SU-DHL-6 (cell line): ENCODE measurements around the gene CAMKK2.

Experiments
- H2AFZ ChIP-seq: fragments of 200-600 bp; sonication (generic); 2 replicates; pipeline ENCODE4 v1.6.1; 2014; ENCODE audit warnings: low read depth, mild to moderate bottlenecking, moderate library complexity, mixed read lengths, antibody characterized with exemption, low read length; ENCODE audit not compliant: severe bottlenecking
- H3F3A ChIP-seq: fragments of 200-600 bp; shearing (Covaris generic); 2 replicates; pipeline ENCODE4 v1.6.0; 2016; ENCODE audit warnings: antibody characterized with exemption, mild to moderate bottlenecking; ENCODE audit not compliant: insufficient read depth
- H3K27ac ChIP-seq: fragments of 200-600 bp; sonication (generic); 2 replicates; pipeline ENCODE4 v1.5.1; 2016; ENCODE audit warnings: low read depth, mild to moderate bottlenecking, low read length, moderate library complexity, mixed read lengths
- H3K27me3 ChIP-seq: fragments of 200-600 bp; sonication (generic), shearing (Covaris generic); 2 replicates; pipeline ENCODE4 v1.6.0; 2014; ENCODE audit warnings: mild to moderate bottlenecking, low read length
- H3K36me3 ChIP-seq: fragments of 200-600 bp; sonication (generic); 2 replicates; pipeline ENCODE4 v1.6.1; 2014; ENCODE audit warnings: mild to moderate bottlenecking, low read length, mixed read lengths
- H3K4me2 ChIP-seq: fragments of 300-600, 200-600 bp; shearing (Covaris generic), sonication (generic); 2 replicates; pipeline ENCODE4 v1.6.0; 2014; ENCODE audit warnings: low read length, low read depth, mild to moderate bottlenecking; ENCODE audit not compliant: poor library complexity, severe bottlenecking
- H3K4me3 ChIP-seq: fragments of 200-600 bp; sonication (generic); 2 replicates; pipeline ENCODE4 v1.5.1; 2014; ENCODE audit warnings: antibody characterized with exemption, low read length, mild to moderate bottlenecking, mixed read lengths; ENCODE audit not compliant: insufficient read depth, poor library complexity, severe bottlenecking
- H3K79me2 ChIP-seq: fragments of 200-600 bp; sonication (generic); 2 replicates; pipeline ENCODE4 v1.6.1; 2014; ENCODE audit warnings: mild to moderate bottlenecking, low read length, moderate library complexity; ENCODE audit not compliant: insufficient read depth
- H3K9ac ChIP-seq: fragments of 200-600 bp; sonication (generic); 2 replicates; pipeline ENCODE4 v1.7.0; 2014; ENCODE audit warnings: mild to moderate bottlenecking, low read length
- H3K9me2 ChIP-seq: fragments of 200-600 bp; sonication (generic); replicated peaks from 2 replicates; pipeline ENCODE4 v1.6.1; 2014; ENCODE audit warnings: low read length; ENCODE audit not compliant: insufficient read depth
- H3K9me3 ChIP-seq: fragments of 200-600 bp; sonication (generic); 2 replicates; pipeline ENCODE4 v1.6.1; 2014; ENCODE audit warnings: low read length, mixed read lengths; ENCODE audit not compliant: insufficient read depth
- H4K20me1 ChIP-seq: fragments of 200-600 bp; sonication (generic); 2 replicates; pipeline ENCODE4 v1.6.1; 2014; ENCODE audit warnings: low read depth, mild to moderate bottlenecking, antibody characterized with exemption, low read length, moderate library complexity, mixed read lengths
- EZH2phosphoT487 ChIP-seq: fragments of 200-600 bp; sonication (generic), shearing (Covaris generic); conservative IDR thresholded peaks from 2 replicates; pipeline ENCODE4 v1.6.1; 2018; ENCODE audit warnings: mild to moderate bottlenecking, antibody characterized with exemption, low read length, moderate library complexity, mixed read lengths
- TF ChIP-seq, protein P1 (sequence below): fragments of 200-600 bp; sonication (generic); IDR thresholded peaks from one replicate; pipeline ENCODE4 v1.5.1; 2017; ENCODE audit warnings: antibody characterized with exemption, mild to moderate bottlenecking, low read length, moderate library complexity; ENCODE audit not compliant: insufficient read depth, poor library complexity, severe bottlenecking

CAMKK2 gene

DNA sequence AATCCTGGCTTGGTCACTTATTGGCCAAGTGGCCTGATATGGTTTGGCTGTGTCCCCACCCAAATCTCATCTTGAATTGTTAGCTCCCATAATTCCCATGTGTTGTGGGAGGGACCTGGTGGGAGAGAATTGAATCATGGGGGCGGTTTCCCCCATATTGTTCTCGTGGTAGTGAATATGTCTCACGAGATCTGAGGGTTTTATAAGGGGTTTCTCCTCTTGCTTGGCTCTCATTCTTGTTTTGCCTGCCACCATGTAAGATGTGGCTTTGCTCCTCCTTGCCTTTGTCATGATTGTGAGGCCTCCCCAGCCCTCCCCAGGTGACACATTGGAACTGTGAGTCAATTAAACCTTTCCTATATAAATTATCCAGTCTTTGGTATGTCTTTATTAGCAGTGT lies 105.4 kb downstream of the CAMKK2 start:
- no peak overlapping the region for H3K9ac ChIP-seq
- H3K9me3 ChIP-seq: no peaks in the 10 kb centered on the region

DNA sequence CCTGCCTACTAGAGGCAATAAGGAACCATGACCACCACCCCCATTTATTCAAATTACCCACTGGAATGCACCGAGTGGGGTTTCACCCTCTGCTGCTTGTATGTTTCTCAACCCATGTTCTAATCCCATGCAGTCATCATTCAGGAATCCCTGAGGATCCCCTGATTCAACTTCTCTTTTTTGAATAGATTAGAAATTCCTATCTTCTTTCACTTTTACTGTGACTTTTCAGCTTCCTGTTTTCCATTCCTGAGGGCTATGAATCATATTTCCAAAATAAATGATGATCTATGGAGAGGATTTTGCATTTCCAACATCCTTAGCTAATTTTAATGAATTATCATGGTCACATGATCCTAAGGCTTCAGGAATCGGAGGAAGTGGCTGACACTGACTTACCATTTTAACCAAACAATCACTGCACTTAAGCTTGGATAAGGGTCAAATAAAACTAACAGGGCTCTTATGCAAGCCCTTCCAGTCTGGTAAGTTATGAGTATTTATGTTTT lies 105.9 kb downstream of the CAMKK2 start:
- no peak overlapping the region for H3K4me3 ChIP-seq
- H3F3A ChIP-seq: no peaks in the 10 kb centered on the region
- no peaks in the 10 kb centered on the region for H3K36me3 ChIP-seq
- H3K4me2 ChIP-seq: no peak overlapping the region
- H3K79me2 ChIP-seq: no peaks in the 10 kb centered on the region
- no peaks in the 10 kb centered on the region for H3K9me3 ChIP-seq
- no peak overlapping the region for H3K9ac ChIP-seq
- H2AFZ ChIP-seq: no peak overlapping the region
- H3K27ac ChIP-seq: no peak overlapping the region
- no peaks in the 10 kb centered on the region for H3K9me2 ChIP-seq
- H4K20me1 ChIP-seq: no peaks in the 10 kb centered on the region
- H3K27me3 ChIP-seq: no peaks in the 10 kb centered on the region
- TF ChIP-seq, protein P1, sequence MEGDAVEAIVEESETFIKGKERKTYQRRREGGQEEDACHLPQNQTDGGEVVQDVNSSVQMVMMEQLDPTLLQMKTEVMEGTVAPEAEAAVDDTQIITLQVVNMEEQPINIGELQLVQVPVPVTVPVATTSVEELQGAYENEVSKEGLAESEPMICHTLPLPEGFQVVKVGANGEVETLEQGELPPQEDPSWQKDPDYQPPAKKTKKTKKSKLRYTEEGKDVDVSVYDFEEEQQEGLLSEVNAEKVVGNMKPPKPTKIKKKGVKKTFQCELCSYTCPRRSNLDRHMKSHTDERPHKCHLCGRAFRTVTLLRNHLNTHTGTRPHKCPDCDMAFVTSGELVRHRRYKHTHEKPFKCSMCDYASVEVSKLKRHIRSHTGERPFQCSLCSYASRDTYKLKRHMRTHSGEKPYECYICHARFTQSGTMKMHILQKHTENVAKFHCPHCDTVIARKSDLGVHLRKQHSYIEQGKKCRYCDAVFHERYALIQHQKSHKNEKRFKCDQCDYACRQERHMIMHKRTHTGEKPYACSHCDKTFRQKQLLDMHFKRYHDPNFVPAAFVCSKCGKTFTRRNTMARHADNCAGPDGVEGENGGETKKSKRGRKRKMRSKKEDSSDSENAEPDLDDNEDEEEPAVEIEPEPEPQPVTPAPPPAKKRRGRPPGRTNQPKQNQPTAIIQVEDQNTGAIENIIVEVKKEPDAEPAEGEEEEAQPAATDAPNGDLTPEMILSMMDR: no peak
- no peak for TF ChIP-seq EZH2phosphoT487

More for the DNA sequence above, 105.4 kb downstream of the CAMKK2 start:
- Histone ChIP-seq H3K27me3 (no peaks in the 10 kb centered on the region), H3K4me3 (no peak overlapping the region), H3K9me2 (no peaks in the 10 kb centered on the region), H3K36me3 (no peaks in the 10 kb centered on the region), H3K4me2 (no peak overlapping the region), H2AFZ (no peak overlapping the region), H3K27ac (no peak overlapping the region), H3K79me2 (no peaks in the 10 kb centered on the region), H4K20me1 (no peaks in the 10 kb centered on the region), H3F3A (no peaks in the 10 kb centered on the region)
- TF ChIP-seq EZH2phosphoT487: no peak
- TF ChIP-seq, protein P1: no peak

DNA sequence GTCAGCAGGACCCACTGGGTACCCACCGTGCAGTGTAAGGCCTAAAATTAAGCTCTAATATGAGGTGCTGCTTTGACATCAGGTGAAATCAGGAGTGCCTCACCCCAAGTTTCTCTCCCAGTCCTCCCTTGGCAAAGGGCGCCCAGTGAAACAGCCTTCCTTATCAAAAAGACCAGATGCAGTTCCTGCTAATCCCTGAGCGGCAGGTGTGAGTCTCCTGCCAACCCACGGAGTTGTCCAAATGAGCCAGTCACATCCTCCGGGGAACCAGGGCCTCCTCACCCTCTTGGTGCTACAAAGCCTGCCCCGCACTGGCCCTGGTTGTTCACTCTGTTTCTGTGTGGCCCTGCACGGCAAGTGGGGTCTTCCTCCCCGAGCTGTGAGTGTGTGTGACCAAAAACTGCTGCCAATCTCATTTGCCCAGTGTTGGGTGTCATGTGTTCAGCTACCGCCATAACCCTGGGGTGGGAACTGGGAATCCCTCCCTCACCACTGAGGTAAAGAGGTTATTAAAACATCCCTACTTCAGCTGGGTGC lies 106.8 kb downstream of the CAMKK2 start:
- no peaks in the 10 kb centered on the region for H3K79me2 ChIP-seq
- no peak overlapping the region for H3K4me3 ChIP-seq
- no peaks in the 10 kb centered on the region for H3K27me3 ChIP-seq
- H3K9me2 ChIP-seq: no peaks in the 10 kb centered on the region
- no peak overlapping the region for H3K9ac ChIP-seq
- no peak for TF ChIP-seq EZH2phosphoT487
- TF ChIP-seq, protein P1: no peak
- no peaks in the 10 kb centered on the region for H3K9me3 ChIP-seq
- no peak overlapping the region for H3K4me2 ChIP-seq
- H3F3A ChIP-seq: no peaks in the 10 kb centered on the region
- no peak overlapping the region for H2AFZ ChIP-seq
- H3K36me3 ChIP-seq: no peaks in the 10 kb centered on the region
- H4K20me1 ChIP-seq: no peaks in the 10 kb centered on the region
- H3K27ac ChIP-seq: no peak overlapping the region
